Hematopoietic multipotent progenitor cell treated with erythropoietin and hydrocortisone succinate and interleukin-3 and kit ligand, for 4 days (in vitro differentiated cells): ENCODE data around the gene A1BG.
"Not testable (repeated sequence)": the region's sequence is repeated elsewhere in the genome, so short reads cannot be mapped to it uniquely, and the experiment has no call there.

Experiments
- DNase-seq: peaks from one replicate; pipeline ENCODE4 v3.0.0-alpha.2; 2015

Gene A1BG

DNA sequence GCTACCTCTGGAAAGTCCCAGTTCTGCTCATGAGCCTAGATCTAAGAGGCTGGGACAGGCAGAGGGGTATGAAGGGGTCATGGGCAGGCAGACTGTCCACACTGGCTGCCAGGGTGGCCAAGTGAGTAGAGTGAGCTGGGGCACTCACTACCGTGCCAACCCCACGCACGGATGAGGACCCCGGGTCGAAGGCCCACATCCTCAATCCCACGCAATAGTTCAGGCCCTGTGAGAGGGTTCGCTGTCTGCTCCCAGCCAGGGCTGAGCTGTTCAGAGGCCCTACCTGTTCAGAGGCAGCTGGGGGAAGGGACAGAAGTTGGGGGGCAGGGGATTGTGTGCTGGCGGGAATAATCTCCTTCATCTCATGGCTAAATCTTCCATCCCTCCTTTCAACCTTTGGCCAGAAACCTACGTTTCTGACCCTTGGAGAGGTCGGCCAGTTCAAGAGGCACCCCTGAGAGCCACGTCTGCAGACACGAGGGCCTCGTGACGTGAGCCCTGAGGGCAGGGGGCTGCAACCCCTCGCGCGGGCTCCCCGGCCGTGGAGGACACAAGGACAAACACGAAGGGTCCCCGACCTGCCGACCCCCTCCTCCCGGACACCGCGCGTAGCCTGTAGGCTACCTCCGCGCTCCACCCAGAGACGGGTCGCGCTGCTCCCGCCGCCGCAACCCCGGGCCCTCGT lies 32.7 kb upstream of the A1BG start:
- peak; percentile 47 for DNase-seq

GRCh38 chr19:58385313-58385890 lies 32.1 kb upstream of the A1BG start:
- no peak for DNase-seq

DNA sequence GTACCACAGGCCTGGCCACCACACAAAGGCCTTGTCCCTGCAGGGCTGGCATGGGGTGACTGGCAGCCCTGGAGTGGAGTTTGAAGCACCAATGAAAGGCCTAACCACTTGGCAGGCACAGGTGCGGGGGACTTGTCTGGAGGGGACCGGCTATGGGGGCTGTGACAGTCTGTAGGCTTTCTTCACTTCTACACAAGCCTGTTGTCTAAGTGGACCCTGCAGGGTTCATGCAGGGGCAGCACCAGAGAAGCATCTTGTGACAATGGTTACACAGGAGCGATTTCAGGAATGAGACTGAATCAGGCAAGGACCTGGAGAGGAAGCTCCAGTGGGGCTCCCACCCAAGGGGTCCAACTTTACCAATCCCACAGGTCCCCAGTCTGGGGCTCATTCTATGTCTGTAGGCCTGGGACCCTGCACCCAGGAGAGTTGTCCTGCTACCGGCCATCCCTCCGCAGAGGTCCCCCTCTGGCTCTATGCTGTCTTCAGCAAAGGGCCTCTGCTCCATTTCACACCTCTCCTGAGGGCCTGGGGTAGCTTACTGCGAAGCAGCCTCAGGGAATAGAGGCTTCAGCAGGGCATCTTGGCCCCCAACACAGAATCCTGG lies 29.8 kb upstream of the A1BG start:
- no peak for DNase-seq

DNA sequence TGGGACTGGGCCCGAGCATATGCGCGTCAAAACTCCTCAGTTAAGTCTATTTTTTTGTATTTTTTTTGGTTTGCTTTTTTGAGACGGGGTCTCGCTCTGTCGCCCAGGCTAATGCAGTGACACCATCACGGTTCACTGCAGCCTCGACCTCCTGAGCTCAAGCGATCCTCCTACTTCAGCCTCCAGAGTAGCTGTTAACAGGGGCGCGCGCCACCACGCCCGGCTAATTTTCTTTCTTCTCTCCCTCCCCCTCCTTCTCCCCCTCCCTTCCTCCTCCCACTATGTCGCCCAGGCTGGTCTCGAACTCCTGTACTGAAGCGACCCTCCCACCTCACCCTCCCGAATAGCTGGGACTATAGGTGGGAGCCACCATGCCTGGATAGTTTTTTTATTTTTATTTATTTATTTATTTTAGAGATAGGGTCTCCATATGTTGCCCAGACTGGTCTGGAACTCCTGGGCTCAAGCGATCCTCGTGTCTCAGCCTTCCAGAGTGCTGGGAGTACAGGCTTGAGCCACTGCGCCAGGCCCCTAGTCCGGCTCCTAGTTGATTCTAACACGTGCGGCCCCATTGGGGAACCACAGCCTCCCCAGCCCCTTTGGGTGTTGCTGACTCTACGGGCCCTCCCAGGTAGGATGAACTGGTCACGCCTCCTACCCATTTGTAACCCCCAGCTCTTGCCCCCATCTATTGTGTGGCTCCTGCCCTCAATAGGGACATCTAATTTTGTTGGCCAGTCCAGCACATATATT lies 28.3 kb upstream of the A1BG start:
- DNase-seq = no peak

DNA sequence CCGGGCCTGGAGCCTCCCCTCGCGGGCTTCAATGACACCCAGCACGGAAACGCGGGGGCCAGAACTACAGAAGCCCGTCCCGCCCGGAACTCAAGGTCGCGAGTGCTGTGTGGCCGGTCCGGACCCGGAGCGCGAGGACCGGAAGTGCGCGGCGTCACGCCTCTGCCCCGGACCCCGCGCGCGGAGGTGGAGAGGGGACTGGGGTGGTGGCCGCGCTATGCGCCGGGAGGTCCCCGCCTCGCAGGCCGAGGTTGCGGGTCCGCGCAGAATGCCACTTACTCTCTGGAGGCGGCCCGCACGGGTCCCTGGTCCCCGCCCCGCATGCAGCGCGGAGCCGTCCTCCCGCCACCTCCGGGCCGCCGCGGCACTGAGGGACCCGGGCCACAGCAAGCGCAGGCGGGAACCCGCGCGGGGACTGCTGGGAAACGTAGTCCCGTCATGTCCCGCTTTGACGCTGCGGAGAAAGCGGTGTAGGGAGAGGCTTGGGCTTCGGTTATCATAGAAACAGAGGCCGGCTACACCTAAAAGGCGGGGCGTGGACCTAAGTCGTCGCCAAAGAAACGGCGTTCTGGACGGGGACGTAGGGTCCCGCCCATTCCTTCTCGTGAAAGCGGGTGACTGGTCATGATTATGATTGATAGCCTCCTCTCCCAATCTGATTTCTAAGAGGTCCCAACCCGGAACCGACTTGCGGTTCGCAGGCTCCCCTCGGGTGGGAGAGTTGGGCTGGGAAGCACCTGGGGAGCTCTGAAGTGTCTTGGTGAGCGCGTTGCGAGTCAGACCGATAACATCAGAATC lies 27.6 kb upstream of the A1BG start, which contains the start of gene ZNF837:
Gene ZNF837, minus strand, starts transcription at position 369 of the 798 bp plus-strand sequence. CDS start 11,698 bp downstream, outside the sequence.
- peak; percentile 100 for DNase-seq

DNA sequence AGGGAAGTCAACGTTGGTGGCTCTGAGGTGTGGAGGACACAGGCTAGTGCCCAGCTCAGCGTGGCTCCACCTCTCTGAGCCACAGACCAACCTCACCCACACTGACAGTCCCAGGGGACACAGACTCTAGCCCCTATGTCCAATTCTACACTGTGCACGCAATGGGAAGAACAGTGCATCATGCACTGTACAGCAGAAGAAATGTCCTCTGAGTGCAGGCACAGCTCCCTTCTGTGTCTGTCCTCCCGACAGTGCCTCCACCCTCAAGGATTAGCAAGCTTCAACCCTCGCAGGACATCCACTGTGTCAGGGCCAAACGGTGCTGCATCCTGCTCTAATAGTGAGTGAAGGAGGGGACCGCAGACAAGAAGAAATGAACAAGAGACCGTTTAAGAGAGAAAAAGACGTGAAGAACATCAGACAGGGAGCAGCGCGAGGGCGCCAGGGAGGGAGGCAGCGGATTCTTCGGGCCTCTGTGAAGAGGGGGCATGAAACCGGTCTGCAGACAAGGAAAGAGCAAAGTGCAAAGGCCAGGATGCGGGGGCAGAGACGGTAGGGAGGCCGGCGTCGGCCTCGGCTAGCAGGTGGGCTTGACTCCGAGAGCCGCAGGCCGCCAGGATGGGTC lies 26.9 kb upstream of the A1BG start:
- peak; percentile 34 for DNase-seq

DNA sequence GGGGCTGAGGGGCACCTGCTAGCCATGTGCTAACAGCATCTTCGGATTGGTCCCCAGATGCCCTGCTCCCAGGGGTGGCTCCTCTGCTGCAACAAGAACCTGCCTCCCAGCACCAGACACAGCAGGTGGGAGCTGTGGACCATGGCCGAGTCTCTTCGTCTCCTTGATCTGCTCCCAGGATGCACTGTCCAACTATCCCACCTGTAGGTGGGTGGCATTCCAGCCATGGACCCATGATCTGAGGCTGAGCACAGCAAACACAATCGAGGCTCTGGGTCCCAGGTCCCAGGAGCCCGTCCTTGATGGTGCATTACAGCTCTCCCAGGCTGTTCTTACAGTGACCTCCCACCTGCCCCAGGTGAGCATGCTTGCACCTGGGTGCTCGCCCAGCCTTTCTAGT lies 26.0 kb upstream of the A1BG start:
- no peak for DNase-seq

GRCh38 chr19:58376724-58377123 lies 23.4 kb upstream of the A1BG start:
- not testable (repeated sequence) for DNase-seq

DNA sequence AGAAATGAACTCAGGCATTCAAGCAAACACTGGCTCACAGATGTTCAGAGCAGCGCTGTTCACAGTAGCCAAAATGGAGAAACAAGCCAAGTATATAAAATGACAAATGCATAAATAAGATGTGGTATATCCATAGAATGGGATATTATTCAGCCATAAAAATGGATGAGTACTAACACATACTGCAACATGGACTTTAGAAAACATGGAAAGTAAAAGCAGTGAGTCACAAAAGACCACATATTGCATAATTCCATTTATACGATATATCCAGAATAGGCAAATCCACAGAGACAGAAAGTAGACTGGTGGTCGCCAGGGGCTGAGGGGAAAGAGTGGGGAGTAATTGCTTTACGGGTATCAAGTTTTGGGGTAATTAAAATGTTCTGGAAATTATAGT lies 20.9 kb upstream of the A1BG start:
- no peak for DNase-seq

DNA sequence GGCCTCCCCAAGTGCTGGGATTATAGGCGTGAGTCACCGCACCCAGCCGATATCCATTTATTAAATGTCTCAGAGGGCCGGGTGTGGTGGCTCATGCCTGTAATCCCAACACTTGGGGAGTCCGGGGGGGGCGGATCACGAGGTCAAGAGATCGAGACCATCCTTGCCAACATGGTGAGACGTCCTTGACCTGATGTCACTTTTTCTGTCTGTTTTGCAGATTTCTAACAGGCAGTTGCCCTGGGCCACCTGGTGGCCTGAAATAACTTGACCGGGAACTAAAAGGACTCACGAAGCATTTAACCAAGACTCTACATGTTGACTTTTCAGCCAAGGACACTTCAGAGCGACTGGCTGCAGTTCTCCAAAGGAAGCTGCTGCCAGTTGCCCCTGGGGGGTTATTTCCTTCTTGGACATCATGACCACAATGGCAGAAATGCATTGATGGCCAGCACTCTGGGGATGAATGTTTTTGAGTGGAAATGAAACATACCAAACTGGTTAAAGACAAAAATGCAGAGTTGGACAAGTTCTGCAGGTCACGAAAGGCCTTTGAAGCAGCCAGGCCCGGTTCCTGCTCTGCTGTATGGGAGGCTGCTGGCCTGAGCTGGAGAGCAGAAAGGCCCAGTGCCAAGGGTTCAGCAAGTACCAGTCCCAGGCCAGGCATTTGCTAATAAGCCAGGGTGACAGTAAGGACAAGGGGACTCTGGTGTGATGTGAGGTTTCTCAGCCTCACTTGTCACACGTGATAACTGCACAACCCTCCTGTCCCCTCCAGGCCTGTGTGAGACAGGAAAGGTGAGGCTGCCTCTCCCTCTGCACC lies 19.2 kb upstream of the A1BG start:
- DNase-seq = peak; percentile 50

- DNase-seq = no peak
Observed at GRCh38 chr19:58368561-58369360, 15.5 kb upstream of the A1BG start.

- no peak for DNase-seq
Observed at GRCh38 chr19:58367698-58368454, 14.6 kb upstream of the A1BG start.

GRCh38 chr19:58366585-58367430 lies 13.5 kb upstream of the A1BG start:
- peak; percentile 50 for DNase-seq

DNA sequence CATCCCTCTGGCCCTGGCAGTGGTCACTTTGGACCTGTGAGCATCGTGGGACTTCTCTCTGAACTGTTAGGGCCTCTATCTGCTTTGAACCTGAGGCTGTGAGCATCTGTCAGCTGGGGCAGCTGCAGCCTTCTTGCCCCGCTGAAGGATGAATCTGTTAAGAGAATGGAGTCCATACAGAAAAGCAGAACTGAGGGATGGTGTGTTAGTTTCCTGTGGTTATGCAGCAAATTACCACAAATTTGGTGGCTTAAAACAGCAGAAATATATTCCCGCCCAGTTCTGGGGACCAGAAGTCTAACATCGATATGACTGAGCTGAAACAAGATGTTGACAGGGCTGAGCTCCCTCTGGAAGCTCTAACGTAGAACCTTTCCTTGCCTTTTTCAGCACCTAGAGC lies 10.9 kb upstream of the A1BG start:
- DNase-seq = peak; percentile 94

DNA sequence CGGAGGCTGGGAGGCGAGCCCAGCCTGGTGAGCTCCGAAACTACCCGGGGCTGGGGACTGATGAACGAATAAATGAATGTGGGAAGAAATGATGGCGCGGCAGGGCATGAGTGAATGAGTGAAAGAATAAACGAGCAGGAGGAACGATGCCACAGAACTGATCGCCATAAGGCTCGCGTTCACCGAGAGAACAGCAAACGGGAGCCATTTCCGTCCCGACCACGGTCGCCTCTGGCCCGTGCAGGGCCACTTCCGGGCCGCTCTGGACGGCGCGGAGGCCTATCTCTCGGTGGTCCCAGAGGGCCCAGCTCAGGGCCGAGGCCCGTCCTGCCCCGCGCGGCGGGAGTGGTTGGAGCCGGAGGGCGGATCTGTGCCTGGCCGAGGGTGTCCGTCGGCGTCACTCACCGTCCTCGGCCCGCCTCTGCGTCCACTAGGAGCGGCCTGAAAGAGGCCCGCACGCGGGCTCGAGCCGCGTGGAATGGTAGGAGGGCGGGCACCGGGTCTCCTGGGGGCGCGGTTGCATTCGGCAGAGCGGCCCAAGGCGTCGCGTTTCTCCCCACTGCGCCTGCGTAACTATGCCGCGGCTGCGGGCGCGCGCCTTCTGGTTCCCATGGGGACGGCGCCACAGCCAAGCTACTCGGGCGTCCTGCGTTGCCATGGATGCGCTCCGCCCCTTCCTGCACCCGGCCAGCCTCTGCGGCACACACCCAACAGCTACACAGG lies 9.1 kb upstream of the A1BG start, which contains the start of gene ZNF497:
Gene ZNF497, minus strand, starts transcription at position 480 of the 723 bp plus-strand sequence. CDS start 5,116 bp downstream, outside the sequence.
- peak; percentile 99 for DNase-seq

- DNase-seq = peak; percentile 84
Observed at GRCh38 chr19:58361900-58362271, 8.6 kb upstream of the A1BG start.

GRCh38 chr19:58357481-58358145 lies 4.3 kb upstream of the A1BG start:
- no peak for DNase-seq
